NK-92 (cell line): ENCODE measurements around the gene METTL4.

ENCODE experiments used
- DNase-seq: peaks from one replicate; lab custom pipeline; 2025; ENCODE audit not compliant: unreplicated experiment; lab: John Stamatoyannopoulos, UW

METTL4 gene

GRCh38 chr18:2571200-2572170, at the start of gene METTL4, which contains the start of gene NDC80:
TSS of gene METTL4 (minus strand) at chr18:2571505. CDS start at chr18:2567216, 4,289 bp downstream.
TSS of gene NDC80 (plus strand) at chr18:2571557. CDS start at chr18:2572986, 1,429 bp downstream.
- DNase-seq = no peak

GRCh38 chr18:2618009-2618408, 46.7 kb upstream of the METTL4 start:
- DNase-seq = no peak

- DNase-seq = no peak
Observed at GRCh38 chr18:2617401-2617998, 46.2 kb upstream of the METTL4 start.

GRCh38 chr18:2612996-2613395, 41.7 kb upstream of the METTL4 start:
- no peak for DNase-seq

GRCh38 chr18:2610549-2610948, 39.2 kb upstream of the METTL4 start:
- no peak for DNase-seq

GRCh38 chr18:2609604-2610003, 38.3 kb upstream of the METTL4 start:
- DNase-seq = no peak

GRCh38 chr18:2606335-2606734, 35.0 kb upstream of the METTL4 start:
- no peak for DNase-seq

- DNase-seq = no peak
Observed at GRCh38 chr18:2602844-2603243, 31.5 kb upstream of the METTL4 start.

GRCh38 chr18:2597639-2598038, 26.3 kb upstream of the METTL4 start:
- no peak for DNase-seq

GRCh38 chr18:2590303-2590702, 19.0 kb upstream of the METTL4 start:
- DNase-seq = no peak

- no peak for DNase-seq
Observed at GRCh38 chr18:2589345-2590068, 18.2 kb upstream of the METTL4 start.

GRCh38 chr18:2588666-2589344, 17.5 kb upstream of the METTL4 start:
- no peak for DNase-seq

GRCh38 chr18:2587788-2588187, 16.5 kb upstream of the METTL4 start:
- DNase-seq = no peak

GRCh38 chr18:2573408-2573807, 2.1 kb upstream of the METTL4 start:
- DNase-seq = no peak

GRCh38 chr18:2572892-2573291, 1.6 kb upstream of the METTL4 start:
- no peak for DNase-seq

- no peak for DNase-seq
Observed at GRCh38 chr18:2572171-2572569, 865 bp upstream of the METTL4 start.

GRCh38 chr18:2570772-2571199, 519 bp downstream of the METTL4 start:
- no peak for DNase-seq

- DNase-seq = no peak
Observed at GRCh38 chr18:2569338-2570207, 1.7 kb downstream of the METTL4 start.

- DNase-seq = no peak
Observed at GRCh38 chr18:2568605-2569004, 2.7 kb downstream of the METTL4 start.

GRCh38 chr18:2568129-2568528, 3.2 kb downstream of the METTL4 start:
- no peak for DNase-seq
